ENCODE results near the gene ECE1. TPM values are rescaled to one million over a fixed set of nuclear protein-coding genes. Genes with fewer than 3 reads are reported as not detected.

ECE1 gene
- total RNA-seq, 4 donors from 2014 or later, result 45.6 to 175 (median 59.1) TPM

DNA sequence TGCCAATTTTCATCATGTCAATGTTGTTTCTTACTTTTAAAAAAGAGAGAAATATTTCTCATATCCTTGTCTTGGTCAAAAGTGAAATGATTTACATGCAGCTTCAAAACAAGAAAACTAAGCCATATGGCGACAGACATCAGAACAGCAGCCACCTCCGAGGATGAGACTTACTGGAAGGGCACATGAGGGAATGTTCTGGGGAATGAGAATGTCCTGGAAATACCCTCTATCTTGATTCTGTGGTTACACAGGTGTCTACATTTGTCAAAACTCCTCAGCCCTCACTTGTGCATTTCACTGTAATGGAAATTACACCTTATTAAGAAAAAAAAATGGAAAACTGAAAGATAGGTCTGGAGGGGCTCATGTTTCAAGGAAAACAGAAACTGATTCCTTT is 14.2 kb upstream of the ECE1 start:
- intact Hi-C loops (cut with DNase I; ENCODE audit: low total_unique reads), result no loop called here
- Histone ChIP-seq H3K27ac (peak overlapping the region in 1 of 2 donors; percentile 8), H3K4me1 (peaks cover 14 to 20% of the 10 kb centered on the region in 2 donors), H3K9me3 (no peaks in the 10 kb centered on the region), H3K4me3 (no peak overlapping the region), H3K27me3 (no peaks in the 10 kb centered on the region), H3K36me3 (no peaks in the 10 kb centered on the region)
- TF ChIP-seq POLR2A (IDR thresholded peaks at IDR 0.05), result no peak
- TF ChIP-seq, protein P1, sequence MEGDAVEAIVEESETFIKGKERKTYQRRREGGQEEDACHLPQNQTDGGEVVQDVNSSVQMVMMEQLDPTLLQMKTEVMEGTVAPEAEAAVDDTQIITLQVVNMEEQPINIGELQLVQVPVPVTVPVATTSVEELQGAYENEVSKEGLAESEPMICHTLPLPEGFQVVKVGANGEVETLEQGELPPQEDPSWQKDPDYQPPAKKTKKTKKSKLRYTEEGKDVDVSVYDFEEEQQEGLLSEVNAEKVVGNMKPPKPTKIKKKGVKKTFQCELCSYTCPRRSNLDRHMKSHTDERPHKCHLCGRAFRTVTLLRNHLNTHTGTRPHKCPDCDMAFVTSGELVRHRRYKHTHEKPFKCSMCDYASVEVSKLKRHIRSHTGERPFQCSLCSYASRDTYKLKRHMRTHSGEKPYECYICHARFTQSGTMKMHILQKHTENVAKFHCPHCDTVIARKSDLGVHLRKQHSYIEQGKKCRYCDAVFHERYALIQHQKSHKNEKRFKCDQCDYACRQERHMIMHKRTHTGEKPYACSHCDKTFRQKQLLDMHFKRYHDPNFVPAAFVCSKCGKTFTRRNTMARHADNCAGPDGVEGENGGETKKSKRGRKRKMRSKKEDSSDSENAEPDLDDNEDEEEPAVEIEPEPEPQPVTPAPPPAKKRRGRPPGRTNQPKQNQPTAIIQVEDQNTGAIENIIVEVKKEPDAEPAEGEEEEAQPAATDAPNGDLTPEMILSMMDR (IDR thresholded peaks at IDR 0.05), result no peak
- no peak for DNase-seq

DNA sequence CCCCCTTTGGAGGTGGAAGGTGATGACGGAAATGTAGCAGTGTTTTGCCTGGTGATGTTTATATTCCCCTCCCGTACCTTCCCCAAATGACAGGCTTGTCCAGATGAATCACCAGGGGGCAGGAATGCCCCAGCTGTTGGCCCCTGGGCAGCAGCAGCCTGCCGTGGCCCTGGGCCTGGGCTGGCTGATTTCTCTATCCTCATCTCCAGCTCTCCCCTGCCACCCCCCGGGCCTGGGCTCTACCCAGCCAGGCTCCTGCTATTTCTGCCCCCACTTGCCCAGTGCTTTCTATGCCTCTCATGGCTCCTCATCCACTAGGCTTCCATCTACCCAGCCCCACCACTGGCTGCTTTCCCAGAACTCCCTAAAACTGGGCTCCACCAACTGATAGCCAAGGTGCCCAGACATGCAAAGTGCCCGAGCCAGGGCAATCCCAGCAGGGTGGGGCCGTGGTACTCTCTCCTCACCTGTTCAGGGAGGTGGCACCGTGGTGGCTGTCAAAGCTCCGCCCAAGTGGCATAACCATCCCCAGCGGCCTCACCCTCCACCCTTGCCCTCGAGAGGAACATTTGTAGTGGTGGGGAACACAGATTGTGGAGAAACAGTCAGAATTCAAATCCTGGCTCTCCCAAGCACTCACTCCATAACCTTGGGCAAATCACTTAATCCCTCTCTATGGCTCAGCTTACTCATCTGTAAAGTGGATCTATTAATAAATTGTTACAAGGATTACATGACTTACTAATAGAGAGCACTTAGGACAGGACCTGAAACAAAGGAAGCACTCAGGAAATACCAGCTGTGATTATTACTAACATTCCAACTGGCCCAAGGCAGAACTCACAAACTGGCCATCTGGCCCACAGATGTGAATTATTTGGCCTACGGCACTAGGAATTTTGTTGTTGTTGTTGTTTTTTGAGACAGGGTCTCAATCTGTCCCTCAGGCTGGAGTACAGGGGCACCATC is 12.8 kb upstream of the ECE1 start:
- TF ChIP-seq, protein P1 (IDR thresholded peaks at IDR 0.05), result peak in 2 of 4 experiments; percentile 22 to 30
- TF ChIP-seq POLR2A (IDR thresholded peaks at IDR 0.05), result no peak
- Histone ChIP-seq H3K4me1 (peaks cover 3 to 5% of the 10 kb centered on the region in 2 donors), H3K27ac (peak overlapping the region; percentile 21 to 30), H3K4me3 (no peak overlapping the region), H3K36me3 (no peaks in the 10 kb centered on the region), H3K9me3 (no peaks in the 10 kb centered on the region), H3K27me3 (no peaks in the 10 kb centered on the region)
- no peak for DNase-seq
- intact Hi-C loops (cut with DNase I; ENCODE audit: low total_unique reads), result no loop called here

DNA sequence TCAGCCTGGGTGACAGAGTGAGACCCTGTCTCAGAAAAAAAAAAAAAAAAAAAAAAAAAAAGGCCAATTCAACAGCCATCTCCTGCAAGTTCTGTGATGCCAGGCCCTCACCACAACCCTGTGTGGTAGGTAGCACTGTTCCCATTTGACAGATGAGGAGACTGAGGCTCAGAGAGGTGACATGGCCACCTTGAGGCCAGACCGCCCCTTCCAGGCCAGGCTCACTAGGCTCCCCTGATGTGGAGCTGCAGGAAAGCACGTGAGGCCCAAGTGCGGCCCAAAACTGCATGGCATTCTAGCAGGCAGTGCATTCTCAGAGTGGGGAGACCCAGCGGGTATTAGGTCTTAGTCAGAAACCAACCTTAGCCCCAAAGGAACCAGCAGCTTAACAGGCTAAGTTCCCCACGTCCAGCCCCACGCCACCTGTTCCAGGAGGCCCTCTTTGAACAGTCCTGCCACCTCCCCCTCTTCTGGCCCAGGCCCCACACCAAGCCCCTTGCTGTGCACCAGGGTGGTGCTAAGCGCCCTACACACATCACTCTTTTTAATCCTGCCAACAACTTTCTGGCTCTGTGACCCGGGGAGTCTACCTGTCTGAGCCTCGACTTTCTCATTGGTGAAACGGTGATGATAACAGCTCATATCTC is 11.7 kb upstream of the ECE1 start:
- no peaks in the 10 kb centered on the region for H3K36me3 ChIP-seq
- H3K4me1 ChIP-seq, result peaks cover 0 to 3% of the 10 kb centered on the region in 2 donors
- no peak overlapping the region for H3K4me3 ChIP-seq
- intact Hi-C loops (cut with DNase I; ENCODE audit: low total_unique reads), result no loop called here
- no peak for TF ChIP-seq POLR2A (IDR thresholded peaks at IDR 0.05)
- TF ChIP-seq, protein P1 (IDR thresholded peaks at IDR 0.05), result no peak
- no peak for DNase-seq
- no peaks in the 10 kb centered on the region for H3K9me3 ChIP-seq
- no peaks in the 10 kb centered on the region for H3K27me3 ChIP-seq
- no peak overlapping the region for H3K27ac ChIP-seq

DNA sequence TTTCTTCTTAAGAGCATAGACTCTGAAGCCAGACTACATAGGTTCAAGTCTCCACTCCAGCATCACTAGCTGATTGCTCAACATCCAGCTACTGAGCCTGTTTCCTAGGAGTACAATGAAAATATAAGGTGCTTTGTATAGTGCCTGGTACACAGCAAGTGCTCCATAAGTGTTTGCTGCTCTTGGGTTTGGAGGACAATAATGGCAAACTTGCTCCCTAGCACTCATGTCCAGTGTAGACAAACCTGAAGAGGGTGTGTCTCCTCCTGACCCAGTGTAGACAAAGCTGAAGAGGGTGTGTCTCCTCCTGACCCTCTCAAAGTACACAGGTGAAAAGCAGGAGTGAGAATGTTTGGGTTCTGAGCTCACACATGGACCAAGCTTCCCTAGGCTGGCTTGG is 10.5 kb upstream of the ECE1 start:
- no peaks in the 10 kb centered on the region for H3K9me3 ChIP-seq
- TF ChIP-seq, protein P1 (IDR thresholded peaks at IDR 0.05), result no peak
- no peak for TF ChIP-seq POLR2A (IDR thresholded peaks at IDR 0.05)
- H3K36me3 ChIP-seq, result no peaks in the 10 kb centered on the region
- H3K27ac ChIP-seq, result no peak overlapping the region
- no peak for DNase-seq
- intact Hi-C loops (cut with DNase I; ENCODE audit: low total_unique reads), result no loop called here
- no peak overlapping the region for H3K4me3 ChIP-seq
- H3K27me3 ChIP-seq, result no peaks in the 10 kb centered on the region
- H3K4me1 ChIP-seq, result peaks cover 0 to 3% of the 10 kb centered on the region in 2 donors

Data from uterus (tissue), 4 donors.